HuH-7 (cell line): Measurements from ENCODE around the gene HDAC9.
A peak's percentile ranks its signal among the peaks of the same experiment; 100 is the strongest.

Source experiments
- DNase-seq: peaks from one replicate; pipeline ENCODE4 v3.0.0; 2011; ENCODE audit warnings: low spot score

The HDAC9 gene

GRCh38 chr7:18558503-18558902 lies 63.0 kb downstream of the HDAC9 start:
- DNase-seq: no peak

- DNase-seq: no peak
These were observed 63.4 kb downstream of the HDAC9 start for GRCh38 chr7:18558910-18559309.

GRCh38 chr7:18559756-18560155 lies 64.2 kb downstream of the HDAC9 start:
- DNase-seq: no peak

GRCh38 chr7:18564779-18565178 lies 69.2 kb downstream of the HDAC9 start:
- DNase-seq: no peak

- DNase-seq: no peak
These were observed 69.8 kb downstream of the HDAC9 start for GRCh38 chr7:18565337-18565736.

- DNase-seq: no peak
These were observed 70.7 kb downstream of the HDAC9 start for GRCh38 chr7:18566205-18566604.

GRCh38 chr7:18566829-18567228 lies 71.3 kb downstream of the HDAC9 start:
- no peak for DNase-seq

- DNase-seq: no peak
These were observed 74.9 kb downstream of the HDAC9 start for GRCh38 chr7:18570441-18570840.

- peak; percentile 12 for DNase-seq
These were observed 75.4 kb downstream of the HDAC9 start for GRCh38 chr7:18570890-18571478.

- DNase-seq: no peak
These were observed 76.6 kb downstream of the HDAC9 start for GRCh38 chr7:18572154-18572553.

GRCh38 chr7:18572885-18573284 lies 77.3 kb downstream of the HDAC9 start:
- DNase-seq: no peak

- no peak for DNase-seq
These were observed 78.1 kb downstream of the HDAC9 start for GRCh38 chr7:18573410-18574234.

GRCh38 chr7:18574235-18574540 lies 78.6 kb downstream of the HDAC9 start:
- no peak for DNase-seq

- no peak for DNase-seq
These were observed 79.1 kb downstream of the HDAC9 start for GRCh38 chr7:18574676-18575075.

- no peak for DNase-seq
These were observed 80.3 kb downstream of the HDAC9 start for GRCh38 chr7:18575622-18576572.

GRCh38 chr7:18577096-18577771 lies 81.7 kb downstream of the HDAC9 start:
- no peak for DNase-seq

GRCh38 chr7:18579698-18580097 lies 84.1 kb downstream of the HDAC9 start:
- DNase-seq: no peak

GRCh38 chr7:18580950-18581349 lies 85.4 kb downstream of the HDAC9 start:
- no peak for DNase-seq

- DNase-seq: no peak
These were observed 87.8 kb downstream of the HDAC9 start for GRCh38 chr7:18583305-18583704.

GRCh38 chr7:18590241-18590640 lies 94.7 kb downstream of the HDAC9 start:
- no peak for DNase-seq

GRCh38 chr7:18590744-18591340 lies 95.3 kb downstream of the HDAC9 start:
- DNase-seq: peak; percentile 16
